Esophagus squamous epithelium (tissue), 4 donors: ENCODE data around the gene ARAP3.

Source experiments
- POLR2A ChIP-seq, 4 donors: fragments of 450-650 bp; IDR thresholded peaks; one replicate each; pipeline ENCODE4 v1.6.1; 2017; ENCODE audit warnings: antibody characterized with exemption in 4 of 4, mild to moderate bottlenecking in 4 of 4, moderate library complexity in 3 of 4
- TF ChIP-seq, protein P1 (sequence below), 6 experiments: fragments of 450-650 bp in 4 of 6; fragments of 200-600 bp in 2 of 6; sonication (generic) in 2 of 6; IDR thresholded peaks; one replicate each; pipeline ENCODE4 v1.5.1; 2016 to 2019; ENCODE audit warnings: antibody characterized with exemption in 6 of 6, mild to moderate bottlenecking in 4 of 6, moderate library complexity in 4 of 6

DNA sequence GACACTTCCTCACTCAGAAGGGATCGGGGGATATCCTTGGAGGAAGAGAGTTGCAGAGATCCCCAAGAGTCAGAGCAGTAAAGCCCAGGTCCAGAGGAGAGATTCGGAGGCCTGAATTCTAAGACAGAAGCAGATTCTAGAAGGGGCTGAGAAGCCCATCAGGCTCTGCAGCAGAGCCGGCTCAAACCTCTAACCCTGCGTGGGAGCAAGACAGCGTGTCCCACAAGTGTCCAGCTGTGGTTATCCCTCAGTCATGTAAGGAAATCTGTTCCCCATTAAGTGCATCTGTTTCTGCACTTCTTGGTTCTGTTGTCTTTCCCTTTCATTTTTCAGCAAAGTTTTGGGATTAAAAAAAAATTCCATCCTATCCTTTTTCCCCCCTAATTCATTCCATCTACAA, 58.4 kb downstream of the ARAP3 start:
- no peak for TF ChIP-seq POLR2A (IDR thresholded peaks at IDR 0.05)
- TF ChIP-seq, protein P1, sequence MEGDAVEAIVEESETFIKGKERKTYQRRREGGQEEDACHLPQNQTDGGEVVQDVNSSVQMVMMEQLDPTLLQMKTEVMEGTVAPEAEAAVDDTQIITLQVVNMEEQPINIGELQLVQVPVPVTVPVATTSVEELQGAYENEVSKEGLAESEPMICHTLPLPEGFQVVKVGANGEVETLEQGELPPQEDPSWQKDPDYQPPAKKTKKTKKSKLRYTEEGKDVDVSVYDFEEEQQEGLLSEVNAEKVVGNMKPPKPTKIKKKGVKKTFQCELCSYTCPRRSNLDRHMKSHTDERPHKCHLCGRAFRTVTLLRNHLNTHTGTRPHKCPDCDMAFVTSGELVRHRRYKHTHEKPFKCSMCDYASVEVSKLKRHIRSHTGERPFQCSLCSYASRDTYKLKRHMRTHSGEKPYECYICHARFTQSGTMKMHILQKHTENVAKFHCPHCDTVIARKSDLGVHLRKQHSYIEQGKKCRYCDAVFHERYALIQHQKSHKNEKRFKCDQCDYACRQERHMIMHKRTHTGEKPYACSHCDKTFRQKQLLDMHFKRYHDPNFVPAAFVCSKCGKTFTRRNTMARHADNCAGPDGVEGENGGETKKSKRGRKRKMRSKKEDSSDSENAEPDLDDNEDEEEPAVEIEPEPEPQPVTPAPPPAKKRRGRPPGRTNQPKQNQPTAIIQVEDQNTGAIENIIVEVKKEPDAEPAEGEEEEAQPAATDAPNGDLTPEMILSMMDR (IDR thresholded peaks at IDR 0.05), result no peak
